ENCODE results near the gene PTK6.

The PTK6 gene

GRCh38 chr20:63546256-63546955, 9.2 kb upstream of the PTK6 start:
- H3K4me1 ChIP-seq (ENCODE audit: control insufficient read depth, insufficient read depth, low read length), result peaks cover 18% of the 10 kb centered on the region; the same call in 1 of the 2 replicates
- H3K36me3 ChIP-seq (ENCODE audit: control insufficient read depth, insufficient read depth, low read length), result no peaks in the 10 kb centered on the region
- no peak overlapping the region for H3K27ac ChIP-seq (ENCODE audit: low read depth, low read length)
- no peaks in the 10 kb centered on the region for H3K27me3 ChIP-seq (ENCODE audit: control insufficient read depth, insufficient read depth, low read length)
- no peak overlapping the region for H3K4me3 ChIP-seq (ENCODE audit: low read depth, low read length)
- H3K9ac ChIP-seq (ENCODE audit: low read depth, low read length), result no peak overlapping the region
- H3K9me3 ChIP-seq (ENCODE audit: control insufficient read depth, insufficient read depth, low read length), result no peaks in the 10 kb centered on the region

- H3K4me1 ChIP-seq (ENCODE audit: control insufficient read depth, insufficient read depth, low read length), result peaks cover 18% of the 10 kb centered on the region; the same call in 1 of the 2 replicates
- H3K27me3 ChIP-seq (ENCODE audit: control insufficient read depth, insufficient read depth, low read length), result no peaks in the 10 kb centered on the region
- H3K27ac ChIP-seq (ENCODE audit: low read depth, low read length), result no peak overlapping the region
- H3K9ac ChIP-seq (ENCODE audit: low read depth, low read length), result no peak overlapping the region
- no peak overlapping the region for H3K4me3 ChIP-seq (ENCODE audit: low read depth, low read length)
- H3K36me3 ChIP-seq (ENCODE audit: control insufficient read depth, insufficient read depth, low read length), result no peaks in the 10 kb centered on the region
- no peaks in the 10 kb centered on the region for H3K9me3 ChIP-seq (ENCODE audit: control insufficient read depth, insufficient read depth, low read length)
Observed at GRCh38 chr20:63545814-63546213, 8.6 kb upstream of the PTK6 start.

DNA sequence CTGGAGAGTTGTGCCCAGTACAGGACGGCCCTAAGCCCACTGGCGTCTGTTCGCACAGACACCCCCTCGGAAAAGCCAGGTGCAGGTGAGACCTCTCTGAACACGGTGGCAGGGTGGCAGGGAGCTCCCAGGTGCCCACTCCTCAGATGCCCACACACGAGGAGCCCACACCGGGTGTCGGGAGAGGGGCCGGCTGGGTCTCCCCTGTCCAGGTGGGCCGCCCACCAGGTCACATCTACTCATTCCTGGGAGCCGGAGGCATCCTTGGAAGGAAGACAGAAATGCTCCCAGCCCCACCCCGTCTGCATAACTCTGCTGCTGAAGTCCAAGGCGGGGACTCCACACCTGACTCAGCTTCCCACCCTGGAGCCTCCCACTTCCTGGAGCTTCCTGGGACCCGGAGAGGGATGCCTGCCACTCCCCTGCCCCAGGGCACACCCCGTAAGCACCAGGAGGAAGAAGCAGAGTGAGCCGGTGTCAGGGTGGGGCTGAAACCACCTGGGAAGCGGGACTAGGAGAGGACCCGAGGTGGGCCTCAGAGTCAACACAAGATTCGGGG, 7.9 kb upstream of the PTK6 start:
- H3K4me1 ChIP-seq (ENCODE audit: control insufficient read depth, insufficient read depth, low read length), result peaks cover 18% of the 10 kb centered on the region; the same call in 1 of the 2 replicates
- no peaks in the 10 kb centered on the region for H3K36me3 ChIP-seq (ENCODE audit: control insufficient read depth, insufficient read depth, low read length)
- no peaks in the 10 kb centered on the region for H3K9me3 ChIP-seq (ENCODE audit: control insufficient read depth, insufficient read depth, low read length)
- H3K27me3 ChIP-seq (ENCODE audit: control insufficient read depth, insufficient read depth, low read length), result no peaks in the 10 kb centered on the region
- H3K4me3 ChIP-seq (ENCODE audit: low read depth, low read length), result no peak overlapping the region
- H3K9ac ChIP-seq (ENCODE audit: low read depth, low read length), result no peak overlapping the region
- no peak overlapping the region for H3K27ac ChIP-seq (ENCODE audit: low read depth, low read length)

- H3K27ac ChIP-seq (ENCODE audit: low read depth, low read length), result no peak overlapping the region
- peaks cover 18% of the 10 kb centered on the region; the same call in 1 of the 2 replicates for H3K4me1 ChIP-seq (ENCODE audit: control insufficient read depth, insufficient read depth, low read length)
Observed at GRCh38 chr20:63544241-63544957, 7.2 kb upstream of the PTK6 start.

DNA sequence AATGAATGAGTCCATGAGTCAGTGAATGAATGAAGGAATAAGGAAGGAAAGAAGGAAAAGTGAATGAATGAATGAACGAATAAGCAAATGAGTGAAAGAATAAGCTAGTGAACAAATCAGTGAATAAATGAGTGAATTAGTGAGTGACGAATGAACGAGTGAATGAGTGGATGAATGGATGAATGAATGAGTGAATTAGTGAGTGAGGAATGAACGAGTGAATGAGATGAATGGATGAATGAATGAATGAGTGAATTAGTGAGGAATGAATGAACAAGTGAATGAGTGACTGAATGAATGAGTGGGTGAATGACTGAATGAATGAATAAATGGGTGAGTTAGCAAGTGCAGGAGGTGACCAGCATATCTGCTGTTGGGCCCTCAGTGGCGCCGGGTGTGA, 6.6 kb upstream of the PTK6 start:
- peaks cover 19% of the 10 kb centered on the region; the same call in 1 of the 2 replicates for H3K4me1 ChIP-seq (ENCODE audit: control insufficient read depth, insufficient read depth, low read length)
- no peaks in the 10 kb centered on the region for H3K36me3 ChIP-seq (ENCODE audit: control insufficient read depth, insufficient read depth, low read length)
- no peaks in the 10 kb centered on the region for H3K27me3 ChIP-seq (ENCODE audit: control insufficient read depth, insufficient read depth, low read length)

More at GRCh38 chr20:63544241-63544957, 7.2 kb upstream of the PTK6 start:
- H3K27me3 ChIP-seq (ENCODE audit: control insufficient read depth, insufficient read depth, low read length), result no peaks in the 10 kb centered on the region
- H3K9me3 ChIP-seq (ENCODE audit: control insufficient read depth, insufficient read depth, low read length), result no peaks in the 10 kb centered on the region
- no peak overlapping the region for H3K4me3 ChIP-seq (ENCODE audit: low read depth, low read length)
- no peaks in the 10 kb centered on the region for H3K36me3 ChIP-seq (ENCODE audit: control insufficient read depth, insufficient read depth, low read length)
- no peak overlapping the region for H3K9ac ChIP-seq (ENCODE audit: low read depth, low read length)

GRCh38 chr20:63543131-63543530, 6.0 kb upstream of the PTK6 start:
- Histone ChIP-seq H3K27ac (ENCODE audit: low read depth, low read length) (no peak overlapping the region), H3K4me1 (ENCODE audit: control insufficient read depth, insufficient read depth, low read length) (peaks cover 14% of the 10 kb centered on the region; the same call in 1 of the 2 replicates), H3K4me3 (ENCODE audit: low read depth, low read length) (no peak overlapping the region), H3K27me3 (ENCODE audit: control insufficient read depth, insufficient read depth, low read length) (no peaks in the 10 kb centered on the region), H3K36me3 (ENCODE audit: control insufficient read depth, insufficient read depth, low read length) (no peaks in the 10 kb centered on the region), H3K9me3 (ENCODE audit: control insufficient read depth, insufficient read depth, low read length) (no peaks in the 10 kb centered on the region), H3K9ac (ENCODE audit: low read depth, low read length) (no peak overlapping the region)

More for the DNA sequence above, 6.6 kb upstream of the PTK6 start:
- no peak overlapping the region for H3K9ac ChIP-seq (ENCODE audit: low read depth, low read length)
- H3K9me3 ChIP-seq (ENCODE audit: control insufficient read depth, insufficient read depth, low read length), result no peaks in the 10 kb centered on the region
- H3K27ac ChIP-seq (ENCODE audit: low read depth, low read length), result no peak overlapping the region
- H3K4me3 ChIP-seq (ENCODE audit: low read depth, low read length), result no peak overlapping the region

DNA sequence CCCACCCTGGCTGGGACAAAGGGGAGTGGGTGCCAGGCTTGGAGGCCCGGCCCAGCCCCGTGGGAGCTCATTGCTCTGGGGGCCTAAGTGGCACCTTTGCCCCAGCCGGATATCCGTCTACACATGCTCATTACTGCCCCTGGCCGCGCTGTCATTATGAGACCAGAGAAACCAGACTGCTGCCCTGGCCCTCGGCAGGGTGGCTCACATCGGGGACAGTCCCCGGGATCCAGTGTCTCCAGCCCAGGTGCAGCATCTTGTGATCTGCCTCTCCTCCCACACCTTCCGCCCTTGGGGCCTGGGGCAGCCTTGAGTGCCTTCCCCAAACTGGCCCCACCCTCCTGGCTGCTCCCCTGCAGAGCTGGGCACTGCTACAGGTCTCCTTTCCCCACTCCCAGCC, 5.5 kb upstream of the PTK6 start:
- H3K27me3 ChIP-seq (ENCODE audit: control insufficient read depth, insufficient read depth, low read length), result no peaks in the 10 kb centered on the region
- no peaks in the 10 kb centered on the region for H3K36me3 ChIP-seq (ENCODE audit: control insufficient read depth, insufficient read depth, low read length)
- H3K4me3 ChIP-seq (ENCODE audit: low read depth, low read length), result no peak overlapping the region
- H3K27ac ChIP-seq (ENCODE audit: low read depth, low read length), result no peak overlapping the region
- H3K9me3 ChIP-seq (ENCODE audit: control insufficient read depth, insufficient read depth, low read length), result no peaks in the 10 kb centered on the region
- H3K4me1 ChIP-seq (ENCODE audit: control insufficient read depth, insufficient read depth, low read length), result peaks cover 10% of the 10 kb centered on the region; the same call in 1 of the 2 replicates
- H3K9ac ChIP-seq (ENCODE audit: low read depth, low read length), result no peak overlapping the region

- H3K4me3 ChIP-seq (ENCODE audit: low read depth, low read length), result no peak overlapping the region
- no peak overlapping the region for H3K9ac ChIP-seq (ENCODE audit: low read depth, low read length)
- no peak overlapping the region for H3K27ac ChIP-seq (ENCODE audit: low read depth, low read length)
- no peaks in the 10 kb centered on the region for H3K36me3 ChIP-seq (ENCODE audit: control insufficient read depth, insufficient read depth, low read length)
- no peaks in the 10 kb centered on the region for H3K27me3 ChIP-seq (ENCODE audit: control insufficient read depth, insufficient read depth, low read length)
- peaks cover 6% of the 10 kb centered on the region; the same call in 1 of the 2 replicates for H3K4me1 ChIP-seq (ENCODE audit: control insufficient read depth, insufficient read depth, low read length)
- H3K9me3 ChIP-seq (ENCODE audit: control insufficient read depth, insufficient read depth, low read length), result no peaks in the 10 kb centered on the region
Observed at GRCh38 chr20:63542031-63542559, 4.9 kb upstream of the PTK6 start.

- Histone ChIP-seq H3K27me3 (ENCODE audit: control insufficient read depth, insufficient read depth, low read length) (no peaks in the 10 kb centered on the region), H3K4me3 (ENCODE audit: low read depth, low read length) (no peak overlapping the region), H3K4me1 (ENCODE audit: control insufficient read depth, insufficient read depth, low read length) (peaks cover 3% of the 10 kb centered on the region; the same call in 1 of the 2 replicates), H3K9me3 (ENCODE audit: control insufficient read depth, insufficient read depth, low read length) (no peaks in the 10 kb centered on the region), H3K9ac (ENCODE audit: low read depth, low read length) (no peak overlapping the region), H3K27ac (ENCODE audit: low read depth, low read length) (no peak overlapping the region), H3K36me3 (ENCODE audit: control insufficient read depth, insufficient read depth, low read length) (no peaks in the 10 kb centered on the region)
Observed at GRCh38 chr20:63541371-63541770, 4.2 kb upstream of the PTK6 start.

DNA sequence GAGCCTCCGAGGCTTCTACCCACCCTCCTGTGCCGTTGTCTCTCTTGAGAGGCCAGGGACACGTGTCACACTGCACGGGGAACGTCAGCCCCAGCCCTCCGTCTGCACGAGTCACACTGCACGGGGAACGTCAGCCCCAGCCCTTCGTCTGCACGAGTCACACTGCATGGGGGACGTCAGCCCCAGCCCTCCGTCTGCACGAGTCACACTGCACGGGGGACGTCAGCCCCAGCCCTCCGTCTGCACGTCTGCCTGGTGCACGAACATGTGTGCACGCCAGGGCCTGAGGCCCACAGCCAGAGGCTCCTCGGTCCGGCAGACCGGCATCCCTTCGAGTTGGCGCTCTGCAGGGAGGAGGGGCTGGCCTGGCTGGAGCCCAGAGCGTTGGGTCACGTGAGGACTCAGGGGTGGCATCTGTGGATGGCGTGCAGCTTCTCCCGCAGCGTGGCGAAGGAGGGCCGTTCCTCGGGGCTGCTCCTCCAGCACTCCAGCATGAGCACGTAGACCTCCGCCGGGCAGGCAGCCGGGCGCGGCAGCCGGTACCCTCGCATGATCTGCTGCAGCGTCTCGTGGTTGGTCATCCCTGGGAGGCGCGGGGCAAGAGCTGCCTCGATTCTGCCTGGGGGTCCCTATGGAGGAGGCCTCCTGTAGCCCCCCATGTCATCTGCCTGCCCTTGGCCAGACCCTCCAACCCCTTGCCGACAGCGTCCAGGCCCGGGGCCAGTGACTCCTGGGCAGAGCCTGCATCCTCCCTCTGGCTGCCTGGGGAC, 3.4 kb upstream of the PTK6 start:
- Histone ChIP-seq H3K27me3 (ENCODE audit: control insufficient read depth, insufficient read depth, low read length) (no peaks in the 10 kb centered on the region), H3K9me3 (ENCODE audit: control insufficient read depth, insufficient read depth, low read length) (no peaks in the 10 kb centered on the region), H3K4me3 (ENCODE audit: low read depth, low read length) (no peak overlapping the region), H3K27ac (ENCODE audit: low read depth, low read length) (no peak overlapping the region), H3K36me3 (ENCODE audit: control insufficient read depth, insufficient read depth, low read length) (no peaks in the 10 kb centered on the region), H3K9ac (ENCODE audit: low read depth, low read length) (no peak overlapping the region), H3K4me1 (ENCODE audit: control insufficient read depth, insufficient read depth, low read length) (peaks cover 3% of the 10 kb centered on the region; the same call in 1 of the 2 replicates)
